Right lobe of liver (tissue), 4 donors: Measurements from ENCODE around the gene PLEKHG4B.

Experiments
- POLR2A ChIP-seq: fragments of 450-650 bp; IDR thresholded peaks from one replicate; pipeline ENCODE4 v1.6.1; 2017; ENCODE audit warnings: antibody characterized with exemption, mild to moderate bottlenecking
- TF ChIP-seq, protein P1 (sequence below), 4 donors: fragments of 200-600 bp in 3 of 4; fragments of 450-650 bp in 1 of 4; IDR thresholded peaks; one replicate each; pipeline versions ENCODE4 v1.5.1 to v1.8.0; 2016 to 2022; ENCODE audit warnings: antibody characterized with exemption in 4 of 4, mild to moderate bottlenecking in 2 of 4
- donor health status: DM: no; HTN: no; CAD: no.
- donor health status: DM: no; HTN: no; CAD: no.
- donor health status: DM: no; HTN: yes; CAD: no.

DNA sequence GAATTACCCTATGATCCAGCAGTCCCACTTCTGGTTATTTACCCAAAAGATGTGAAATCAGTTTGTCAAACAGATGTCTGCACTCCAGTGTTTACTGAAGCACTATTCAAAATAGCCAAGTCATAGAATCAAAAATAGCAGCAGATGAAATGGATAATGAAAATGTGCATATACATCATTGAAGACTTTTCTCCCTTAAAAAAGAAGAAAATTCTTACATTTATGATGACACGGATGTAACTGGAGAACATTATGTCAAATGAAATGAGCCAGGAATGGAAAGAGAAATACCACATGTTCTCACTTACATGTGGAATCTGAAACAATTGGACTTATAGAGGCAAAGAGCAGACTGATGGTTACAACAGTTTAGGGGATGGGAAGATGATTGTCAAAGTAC lies 21.5 kb upstream of the PLEKHG4B start:
- TF ChIP-seq, protein P1, sequence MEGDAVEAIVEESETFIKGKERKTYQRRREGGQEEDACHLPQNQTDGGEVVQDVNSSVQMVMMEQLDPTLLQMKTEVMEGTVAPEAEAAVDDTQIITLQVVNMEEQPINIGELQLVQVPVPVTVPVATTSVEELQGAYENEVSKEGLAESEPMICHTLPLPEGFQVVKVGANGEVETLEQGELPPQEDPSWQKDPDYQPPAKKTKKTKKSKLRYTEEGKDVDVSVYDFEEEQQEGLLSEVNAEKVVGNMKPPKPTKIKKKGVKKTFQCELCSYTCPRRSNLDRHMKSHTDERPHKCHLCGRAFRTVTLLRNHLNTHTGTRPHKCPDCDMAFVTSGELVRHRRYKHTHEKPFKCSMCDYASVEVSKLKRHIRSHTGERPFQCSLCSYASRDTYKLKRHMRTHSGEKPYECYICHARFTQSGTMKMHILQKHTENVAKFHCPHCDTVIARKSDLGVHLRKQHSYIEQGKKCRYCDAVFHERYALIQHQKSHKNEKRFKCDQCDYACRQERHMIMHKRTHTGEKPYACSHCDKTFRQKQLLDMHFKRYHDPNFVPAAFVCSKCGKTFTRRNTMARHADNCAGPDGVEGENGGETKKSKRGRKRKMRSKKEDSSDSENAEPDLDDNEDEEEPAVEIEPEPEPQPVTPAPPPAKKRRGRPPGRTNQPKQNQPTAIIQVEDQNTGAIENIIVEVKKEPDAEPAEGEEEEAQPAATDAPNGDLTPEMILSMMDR (IDR thresholded peaks at IDR 0.05) = no peak
- TF ChIP-seq POLR2A = no peak
